ENCODE results near the gene VAPB.

Gene VAPB

DNA sequence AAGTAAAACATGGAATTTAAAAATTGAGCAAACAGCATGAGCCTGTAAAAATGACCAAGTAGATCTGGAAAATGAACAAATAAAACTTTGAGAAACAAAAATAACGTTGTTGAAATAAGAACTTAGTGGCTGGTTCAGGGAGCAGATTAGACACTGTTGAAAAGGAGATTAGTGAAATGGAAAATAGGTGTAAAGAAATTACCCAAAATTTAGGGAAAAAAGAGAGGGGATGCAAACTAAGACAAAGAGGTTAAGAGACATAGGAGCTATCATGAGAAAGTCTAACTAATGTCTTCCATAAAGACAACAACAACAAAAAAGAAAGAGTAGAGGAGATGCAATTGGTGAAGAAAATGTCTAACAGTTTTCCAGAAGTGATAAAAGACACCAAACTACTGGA lies 97.2 kb downstream of the VAPB start:
- DNase-seq = no peak

- no peak for DNase-seq
Measured at GRCh38 chr20:58492074-58492718, 103.2 kb downstream of the VAPB start.

DNA sequence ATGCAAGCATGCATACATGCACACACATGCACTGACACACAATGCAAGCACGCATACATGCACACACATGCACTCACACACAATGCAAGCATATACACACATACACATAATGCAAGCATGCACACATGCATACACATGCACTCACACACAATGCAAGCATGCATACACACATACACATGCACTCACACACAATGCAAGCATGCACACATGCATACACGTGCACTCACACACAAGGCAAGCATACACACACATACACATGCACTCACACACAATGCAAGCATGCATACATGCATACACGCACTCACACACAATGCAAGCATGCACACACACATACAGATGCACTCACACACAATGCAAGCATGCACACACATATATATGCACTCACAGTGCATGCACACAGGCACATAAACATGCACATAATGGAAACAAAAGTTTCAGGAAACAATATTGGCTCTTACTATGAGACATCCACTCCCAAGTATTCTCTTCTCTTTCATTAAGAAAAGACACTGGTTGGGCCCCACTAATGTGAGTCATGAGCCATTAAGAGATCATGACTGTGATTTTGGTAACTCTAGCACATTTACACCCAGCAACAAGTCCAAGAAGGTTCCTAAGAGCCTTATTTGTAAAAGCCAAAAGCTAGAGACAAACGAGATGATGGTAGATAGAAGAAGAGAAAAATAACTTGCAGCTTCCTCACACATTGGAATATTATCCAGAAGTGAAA lies 103.9 kb downstream of the VAPB start:
- DNase-seq = no peak

GRCh38 chr20:58494923-58495622 lies 106.0 kb downstream of the VAPB start:
- no peak for DNase-seq

DNA sequence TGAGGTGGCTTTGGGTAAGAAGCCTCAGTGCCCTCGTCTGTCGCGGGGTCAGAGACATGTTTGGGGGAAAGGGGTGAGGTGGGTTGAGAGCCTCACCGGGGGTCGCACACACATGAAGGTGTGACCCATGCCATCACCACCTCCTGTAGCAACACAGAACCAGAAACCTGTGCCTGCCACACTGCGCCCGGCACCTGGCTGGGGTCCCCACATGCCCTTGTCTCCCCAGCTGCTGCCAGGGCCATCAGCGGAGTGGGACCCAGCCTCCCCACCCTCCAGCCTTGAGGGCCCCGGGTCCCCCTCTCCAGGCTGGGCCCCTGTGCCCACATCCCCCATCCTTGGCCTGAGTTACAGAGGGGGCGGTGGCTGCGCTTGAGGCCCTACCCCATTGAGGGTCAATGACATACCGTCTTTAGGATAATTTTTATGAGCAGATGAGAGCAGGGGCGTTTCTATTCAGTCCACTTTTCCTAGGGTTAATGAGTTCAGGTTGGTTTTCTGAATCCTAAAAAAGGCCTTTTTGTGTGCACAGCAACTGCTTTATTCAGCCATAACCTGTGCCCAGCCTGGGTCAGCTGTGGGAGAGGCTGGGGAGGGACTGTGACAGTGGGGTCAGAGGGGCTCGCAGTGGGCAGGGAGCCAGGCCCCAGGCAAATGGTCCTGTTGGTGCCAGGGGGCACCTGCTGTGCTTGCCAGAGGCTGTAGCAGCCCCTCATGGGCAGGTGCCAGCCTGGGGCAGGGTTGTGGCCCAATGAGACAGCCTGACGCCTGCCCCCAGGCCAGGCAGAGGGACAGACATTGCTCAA lies 106.8 kb downstream of the VAPB start:
- DNase-seq = no peak

DNA sequence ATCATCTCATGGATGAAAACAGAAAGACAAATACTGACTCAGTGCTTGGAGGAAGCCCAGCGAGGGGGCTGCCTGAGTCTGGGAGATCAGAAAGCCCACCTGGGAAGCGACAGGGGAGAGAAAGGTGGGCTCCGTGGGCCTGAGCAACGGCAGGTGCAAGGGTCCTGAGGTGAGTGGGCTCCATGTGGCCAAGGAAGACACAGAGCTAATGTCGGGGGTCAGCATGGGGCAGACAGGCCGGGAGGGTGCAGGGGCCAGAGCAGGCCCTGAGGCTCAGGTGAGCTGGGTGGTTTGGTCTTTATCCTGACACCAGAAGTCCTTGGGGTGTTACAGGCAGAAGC lies 107.4 kb downstream of the VAPB start:
- no peak for DNase-seq

DNA sequence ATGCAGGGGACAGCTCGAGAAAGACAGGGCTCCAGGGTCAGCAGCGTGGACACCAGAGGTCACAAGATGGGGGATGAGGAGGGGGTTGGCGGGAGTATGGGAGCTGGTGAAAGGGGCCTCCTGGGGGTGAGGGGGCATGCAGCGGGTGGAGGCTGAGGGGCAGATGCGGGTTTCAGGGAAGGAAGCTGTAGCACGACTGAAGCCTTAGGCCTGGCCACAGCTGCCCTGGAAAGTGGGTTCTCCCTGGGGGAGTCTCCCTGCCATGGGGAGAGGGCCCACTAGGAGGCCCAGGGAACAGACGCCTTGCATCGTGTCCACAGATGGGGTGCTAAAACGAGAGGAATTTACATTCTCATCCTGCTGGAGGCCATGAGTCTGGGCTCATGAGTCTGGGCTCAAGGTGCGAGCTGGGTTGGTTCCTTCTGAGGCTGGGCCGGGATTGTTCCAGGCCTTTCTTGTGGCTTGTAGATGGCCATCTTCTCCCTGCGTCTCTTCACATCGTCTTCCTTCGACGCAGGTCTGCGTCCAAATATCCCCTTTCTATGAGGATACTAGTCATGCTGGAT lies 108.1 kb downstream of the VAPB start:
- DNase-seq = no peak

- DNase-seq = no peak
Measured at GRCh38 chr20:58497724-58498469, 108.9 kb downstream of the VAPB start.

GRCh38 chr20:58498470-58499068 lies 109.5 kb downstream of the VAPB start:
- DNase-seq = no peak

DNA sequence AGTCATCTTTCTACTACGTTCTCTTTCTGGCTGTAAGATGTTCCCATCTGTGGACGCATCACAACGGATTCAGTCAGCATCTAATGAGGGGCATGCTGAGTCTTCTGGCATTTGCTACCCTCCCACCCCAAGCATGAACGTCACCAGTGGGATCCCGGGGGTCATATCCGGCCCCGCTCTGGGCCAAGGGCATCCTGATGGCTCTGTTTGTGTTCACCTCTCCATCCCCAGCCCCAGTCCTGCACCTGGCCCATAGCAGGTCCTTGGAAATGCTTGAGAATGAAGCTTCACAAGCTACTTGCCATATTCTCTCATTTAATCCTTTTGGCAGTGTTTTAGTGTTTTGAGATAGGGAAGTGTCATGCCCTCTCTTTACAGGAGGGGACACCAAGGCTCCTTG lies 111.2 kb downstream of the VAPB start:
- DNase-seq = no peak
